H1 (cell line): Measurements from ENCODE around the gene TLK2. TPM values are rescaled to one million over a fixed set of nuclear protein-coding genes. Genes with fewer than 3 reads are reported as not detected.

Source experiments
- CTCF ChIA-PET: fragments of 300-600 bp; sonication (Branson Sonifier 250); formaldehyde crosslinking; loops from one replicate; lab custom pipeline; 2021; ENCODE audit not compliant: partially characterized antibody; lab: Charles Lee
- POLR2A ChIA-PET: fragments of 300-600 bp; sonication (Branson Sonifier 250); formaldehyde crosslinking; loops from one replicate; lab custom pipeline; 2021; ENCODE audit warnings: inconsistent platforms; ENCODE audit not compliant: partially characterized antibody; lab: Charles Lee
- DNase-seq, 2 experiments: peaks; one replicate each; pipeline versions ENCODE4 v3.0.0 to v3.0.0-alpha.2; 2010 to 2022; ENCODE audit warnings: low spot score in 2 of 2, low read depth in 1 of 2, mixed read lengths in 1 of 2
- FAIRE-seq: peaks from 2 replicates; lab custom pipeline; 2011; peaks lifted over from hg19 to GRCh38; lab: Jason Lieb, UNC
- H2AFZ ChIP-seq: 2 replicates; pipeline ENCODE4 v1.8.1; 2012; ENCODE audit warnings: low read length, inconsistent platforms
- H2AK5ac ChIP-seq: 2 replicates; pipeline ENCODE4 v1.6.1; 2013; ENCODE audit warnings: low read depth, low read length
- H2BK120ac ChIP-seq: replicated peaks from 2 replicates; pipeline ENCODE3; 2013; ENCODE audit warnings: low read depth, low read length, inconsistent platforms
- H2BK12ac ChIP-seq: 2 replicates; pipeline ENCODE4 v1.6.1; 2013; ENCODE audit warnings: low read depth, low read length
- H2BK15ac ChIP-seq: 2 replicates; pipeline ENCODE4 v1.6.1; 2013; ENCODE audit warnings: low read length
- H2BK20ac ChIP-seq: 2 replicates; pipeline ENCODE4 v1.6.1; 2013; ENCODE audit warnings: low read length
- H2BK5ac ChIP-seq: 2 replicates; pipeline ENCODE4 v1.6.1; 2013; ENCODE audit warnings: low read depth, low read length
- H3K14ac ChIP-seq: 2 replicates; pipeline ENCODE4 v1.6.1; 2013; ENCODE audit warnings: inconsistent platforms; ENCODE audit not compliant: insufficient read length
- H3K18ac ChIP-seq: 2 replicates; pipeline ENCODE4 v1.6.1; 2013; ENCODE audit warnings: low read length; ENCODE audit errors: extremely low read depth
- H3K23ac ChIP-seq: 2 replicates; pipeline ENCODE4 v1.6.1; 2013; ENCODE audit warnings: inconsistent platforms; ENCODE audit not compliant: insufficient read length
- H3K23me2 ChIP-seq: 2 replicates; pipeline ENCODE4 v1.6.1; 2013; ENCODE audit warnings: low read depth, low read length
- H3K27ac ChIP-seq: 2 replicates; pipeline ENCODE4 v1.6.1; 2011; ENCODE audit warnings: low read depth, low read length, inconsistent platforms
- H3K27me3 ChIP-seq, 4 experiments: replicated peaks in 1 of 4; 1 replicate in 1 of 4; 2 replicates in 3 of 4; pipeline versions ENCODE4 v1.6.1 to v1.8.1; 2011 to 2013; ENCODE audit warnings: low read length in 3 of 4, mild to moderate bottlenecking in 3 of 4, inconsistent platforms in 2 of 4, mixed read lengths in 2 of 4, moderate library complexity in 1 of 4; ENCODE audit not compliant: control insufficient read depth in 3 of 4, insufficient read depth in 3 of 4; ENCODE audit errors: extremely low read depth in 1 of 4
- H3K36me3 ChIP-seq, 4 experiments: 2 replicates each; pipeline versions ENCODE4 v1.6.1 to v1.8.1; 2011 to 2013; ENCODE audit warnings: mild to moderate bottlenecking in 4 of 4, low read length in 3 of 4, moderate library complexity in 2 of 4, control low read depth in 1 of 4, inconsistent platforms in 1 of 4; ENCODE audit not compliant: insufficient read depth in 4 of 4, control insufficient read depth in 2 of 4
- H3K4ac ChIP-seq: replicated peaks from 2 replicates; pipeline ENCODE3; 2013; ENCODE audit warnings: low read length, low read depth, mixed read lengths, inconsistent platforms; ENCODE audit not compliant: insufficient read length
- H3K4me1 ChIP-seq, 4 experiments: replicated peaks in 1 of 4; 1 replicate in 1 of 4; 2 replicates in 3 of 4; pipeline versions ENCODE4 v1.6.1 to v1.8.1; 2011 to 2013; ENCODE audit warnings: low read length in 3 of 4, inconsistent platforms in 2 of 4, mixed read lengths in 1 of 4; ENCODE audit not compliant: insufficient read depth in 4 of 4, control insufficient read depth in 3 of 4
- H3K4me2 ChIP-seq, 2 experiments: 2 replicates each; pipeline versions ENCODE4 v1.6.1 to v1.8.1; 2011 to 2013; ENCODE audit warnings: low read depth in 2 of 2, low read length in 2 of 2, control low read depth in 1 of 2, inconsistent platforms in 1 of 2, mild to moderate bottlenecking in 1 of 2; ENCODE audit not compliant: insufficient read depth in 1 of 2
- H3K4me3 ChIP-seq, 4 experiments: fragments of 200-600, 300-600 bp in 1 of 4; sonication (generic), shearing (Covaris generic), sonication (Bioruptor Twin) in 1 of 4; 2 replicates each; pipeline versions ENCODE4 v1.5.1 to v1.8.1; 2011 to 2016; ENCODE audit warnings: low read length in 4 of 4, low read depth in 3 of 4, control low read depth in 2 of 4, inconsistent platforms in 2 of 4, mild to moderate bottlenecking in 2 of 4, mixed read lengths in 1 of 4, moderate library complexity in 1 of 4; ENCODE audit not compliant: insufficient read depth in 2 of 4; ENCODE audit errors: extremely low read depth in 1 of 4
- H3K56ac ChIP-seq: replicated peaks from 2 replicates; pipeline ENCODE3; 2013; ENCODE audit warnings: low read depth, mild to moderate bottlenecking, mixed read lengths, low read length, inconsistent platforms; ENCODE audit not compliant: insufficient read length
- H3K79me1 ChIP-seq: 2 replicates; pipeline ENCODE4 v1.6.1; 2013; ENCODE audit warnings: low read depth, low read length, control low read depth
- H3K79me2 ChIP-seq, 2 experiments: 2 replicates each; pipeline versions ENCODE4 v1.6.1 to v1.8.1; 2012 to 2013; ENCODE audit warnings: low read length in 2 of 2, mild to moderate bottlenecking in 2 of 2, inconsistent platforms in 1 of 2; ENCODE audit not compliant: insufficient read depth in 2 of 2, control insufficient read depth in 1 of 2
- H3K9ac ChIP-seq, 4 experiments: replicated peaks in 1 of 4; 1 replicate in 1 of 4; 2 replicates in 3 of 4; pipeline versions ENCODE4 v1.6.1 to v1.8.1; 2011 to 2013; ENCODE audit warnings: low read depth in 3 of 4, low read length in 3 of 4, control low read depth in 2 of 4, mild to moderate bottlenecking in 2 of 4, moderate library complexity in 2 of 4, inconsistent platforms in 1 of 4; ENCODE audit errors: extremely low read depth in 1 of 4
- H3K9me3 ChIP-seq, 2 experiments: 2 replicates each; pipeline versions ENCODE4 v1.6.1 to v1.8.1; 2012 to 2013; ENCODE audit warnings: mild to moderate bottlenecking in 2 of 2, moderate library complexity in 2 of 2, control low read depth in 1 of 2, inconsistent platforms in 1 of 2, low read depth in 1 of 2, low read length in 1 of 2, mixed read lengths in 1 of 2; ENCODE audit not compliant: insufficient read depth in 2 of 2
- H4K20me1 ChIP-seq, 2 experiments: replicated peaks in 1 of 2; 2 replicates each; pipeline versions ENCODE3 to v1.8.1; 2011 to 2013; ENCODE audit warnings: inconsistent platforms in 2 of 2, low read length in 2 of 2, mild to moderate bottlenecking in 1 of 2; ENCODE audit not compliant: insufficient read depth in 2 of 2, control insufficient read depth in 1 of 2
- H4K5ac ChIP-seq: 2 replicates; pipeline ENCODE4 v1.6.1; 2013; ENCODE audit warnings: low read length, low read depth, mixed read lengths, inconsistent platforms; ENCODE audit not compliant: insufficient read length
- H4K8ac ChIP-seq: 2 replicates; pipeline ENCODE4 v1.8.0; 2013; ENCODE audit warnings: mild to moderate bottlenecking, moderate library complexity, low read length, inconsistent platforms; ENCODE audit not compliant: insufficient read depth; ENCODE audit errors: extremely low read depth
- H4K91ac ChIP-seq: replicated peaks from 2 replicates; pipeline ENCODE3; 2013; ENCODE audit warnings: low read length, mixed read lengths, inconsistent platforms; ENCODE audit not compliant: insufficient read length
- ASH2L ChIP-seq: fragments of 200-600, 300-600 bp; sonication (generic); IDR thresholded peaks from one replicate; pipeline ENCODE4 v1.7.1; 2017; ENCODE audit warnings: low read length
- MAFK ChIP-seq: IDR thresholded peaks from 2 replicates; pipeline ENCODE4 v1.6.1; 2012; ENCODE audit warnings: low read depth, mild to moderate bottlenecking, improper control_type of control experiment, low read length
- NANOG ChIP-seq: IDR thresholded peaks from 2 replicates; pipeline ENCODE4 v1.6.1; 2011; ENCODE audit warnings: low read length, low read depth, mild to moderate bottlenecking, inconsistent platforms; ENCODE audit not compliant: insufficient read depth, poor library complexity, severe bottlenecking
- NRF1 ChIP-seq: IDR thresholded peaks from 2 replicates; pipeline ENCODE4 v1.6.1; 2011; ENCODE audit warnings: mild to moderate bottlenecking, low read depth, low read length, improper control_type of control experiment
- PHF8 ChIP-seq: fragments of 200-600 bp; sonication (generic); conservative IDR thresholded peaks from 2 replicates; pipeline ENCODE4 v1.7.1; 2012; ENCODE audit warnings: low read depth, mild to moderate bottlenecking, inconsistent platforms, low read length, moderate library complexity
- WGBS, 2 experiments: shearing (Covaris generic) in 1 of 2; methylation state at CpG; one replicate each; pipeline versions ENCODE4 v1.1.6 to v1.1.7; 2013 to 2015; ENCODE audit warnings: low lambda C conversion rate in 2 of 2, mixed read lengths in 2 of 2, inconsistent platforms in 1 of 2, low coverage in 1 of 2, missing lambda C conversion rate in 1 of 2; ENCODE audit not compliant: insufficient replicate concordance in 2 of 2, insufficient coverage in 1 of 2, insufficient read length in 1 of 2; ENCODE audit errors: extremely low coverage in 1 of 2, missing lambda C conversion rate in 1 of 2; 5-methylcytosine and 5-hydroxymethylcytosine counted together
- polyA plus RNA-seq, 7 experiments: library from polyadenylated mRNA; depleted of rRNA in 3 of 7; stranded (reverse) in 5 of 7; unstranded in 2 of 7; fragments of >200 nt in 5 of 7; fragments of 200-250 nt in 2 of 7; gene quantifications; 1 replicate in 5 of 7; 2 replicates in 1 of 7; 4 replicates in 1 of 7; pipeline versions ENCODE4 v1.2.1 to v1.2.3, GENCODE V29; 2011 to 2013; ENCODE audit warnings: missing spikeins in 2 of 7, mixed read lengths in 2 of 7
- total RNA-seq: library from RNA; stranded (reverse); fragmentation: NEBNext Ultra II Directional; extraction: Animal tissue kit (Norgen Biotek cat#: 25700); gene quantifications from 2 replicates; pipeline ENCODE4 v1.2.1, GENCODE V29; 2021
- TF ChIP-seq, protein P1 (sequence below): IDR thresholded peaks from 2 replicates; pipeline ENCODE4 v1.6.1; 2012; ENCODE audit warnings: inconsistent platforms

The TLK2 gene
- total and polyA plus RNA-seq, 2 of the 8 experiments (the other 6 are each of a cell fraction or from before 2014, with no cell fraction given): 43.1 to 59.9 TPM

DNA sequence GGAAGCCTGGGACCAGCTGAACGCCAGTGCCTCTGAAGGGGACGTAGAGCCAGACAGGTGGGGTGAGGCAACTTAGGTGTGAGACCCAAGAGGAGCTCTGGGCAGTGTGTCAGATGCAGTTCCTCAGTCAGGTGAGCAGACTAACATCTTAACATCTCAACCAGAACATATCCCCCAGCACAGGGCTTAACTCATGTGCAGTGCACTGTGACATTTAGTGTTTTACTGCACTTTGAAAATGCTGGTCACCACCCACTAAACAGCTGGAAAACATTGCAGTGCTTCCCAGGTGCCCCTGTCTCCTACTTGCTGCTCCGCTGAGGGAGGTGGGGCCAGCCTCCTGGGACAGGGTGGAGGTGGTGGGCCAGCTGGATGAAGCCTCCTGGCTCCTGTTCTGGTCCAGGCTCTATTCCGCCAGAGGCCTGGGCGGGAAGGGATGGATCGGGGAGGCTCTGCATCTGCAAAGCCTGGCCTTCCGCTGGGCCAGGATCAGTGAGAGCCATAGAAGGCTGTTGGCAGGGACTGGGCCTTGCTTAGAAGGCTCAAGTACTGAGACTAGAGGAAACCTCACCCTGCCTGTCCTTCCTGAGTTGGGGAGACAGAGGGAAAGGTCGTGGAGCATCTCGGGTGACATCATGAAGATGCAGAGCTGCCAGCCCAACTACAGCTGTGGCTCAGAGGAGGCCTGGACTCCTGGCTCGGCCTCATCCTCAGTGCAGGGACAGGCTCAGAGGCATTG is 141.0 kb downstream of the TLK2 start:
- Histone ChIP-seq H3K79me2 (no peaks in the 10 kb centered on the region), H3K56ac (no peak overlapping the region), H3K4me1 (peaks cover 0 to 12% (median 6%) of the 10 kb centered on the region in 4 experiments; a peak in 6 of 7 replicates), H2BK20ac (no peak overlapping the region), H3K4ac (no peak overlapping the region), H3K36me3 (peaks cover 0 to 2% (median under 1%) of the 10 kb centered on the region in 4 experiments; a peak in 4 of 8 replicates), H3K23ac (no peak overlapping the region), H4K20me1 (no peaks in the 10 kb centered on the region), H2BK12ac (no peak overlapping the region), H2AK5ac (no peak overlapping the region), H3K14ac (no peak overlapping the region), H4K91ac (no peak overlapping the region), H2AFZ (no peak overlapping the region), H4K5ac (no peak overlapping the region), H3K23me2 (no peaks in the 10 kb centered on the region), H3K9ac (no peak overlapping the region), H2BK5ac (no peak overlapping the region), H3K27ac (no peak overlapping the region), H3K4me3 (no peak overlapping the region), H3K27me3 (no peaks in the 10 kb centered on the region), H4K8ac (no peak overlapping the region; the same call in none of the 2 replicates), H3K79me1 (peaks cover 3% of the 10 kb centered on the region; the same call in 1 of the 2 replicates), H2BK120ac (no peak overlapping the region), H3K9me3 (no peaks in the 10 kb centered on the region), H2BK15ac (no peak overlapping the region), H3K4me2 (no peak overlapping the region), H3K18ac (no peak overlapping the region; the same call in 1 of the 2 replicates)
- DNase-seq (no peak), FAIRE-seq (no peak)
- WGBS, 2 experiments: 93% methylated on average over 10 of the region's 10 CpGs; no CpG with 5 or more reads in 1 of the 2 experiments
- ChIA-PET CTCF (interaction anchor here (0.8 to 2.4 kb wide), 3 partner anchors 11 to 81 kb away, joined by 3 to 7 read pairs (median 6); no protein-coding TSS in a partner anchor), POLR2A (interaction anchor here (0.8 to 1.6 kb wide), 2 partner anchors 14 kb away, joined by 3 to 4 read pairs; no protein-coding TSS in a partner anchor)
- TF ChIP-seq NANOG (no peak), ASH2L (no peak), MAFK (no peak), PHF8 (no peak), NRF1 (no peak)
- TF ChIP-seq, protein P1, sequence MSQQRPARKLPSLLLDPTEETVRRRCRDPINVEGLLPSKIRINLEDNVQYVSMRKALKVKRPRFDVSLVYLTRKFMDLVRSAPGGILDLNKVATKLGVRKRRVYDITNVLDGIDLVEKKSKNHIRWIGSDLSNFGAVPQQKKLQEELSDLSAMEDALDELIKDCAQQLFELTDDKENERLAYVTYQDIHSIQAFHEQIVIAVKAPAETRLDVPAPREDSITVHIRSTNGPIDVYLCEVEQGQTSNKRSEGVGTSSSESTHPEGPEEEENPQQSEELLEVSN: no peak
